PC-3 (cell line): Measurements from ENCODE around the gene SLC39A11. TPM values are rescaled to one million over a fixed set of nuclear protein-coding genes. Genes with fewer than 3 reads are reported as not detected.

Source experiments
- ATAC-seq: fragments of 200-7000 bp; cut with Tn5 transposase; 2 replicates; pipeline ENCODE4 v1.9.1; 2020; ENCODE audit warnings: mild to moderate bottlenecking, moderate library complexity
- BruUV-seq: library from RNA; stranded (reverse); fragments of 400-500 nt; replicated peaks from 2 replicates; lab custom pipeline; 2021; lab: Mats Ljungman, UMichigan
- CTCF ChIA-PET: fragments of 300-600 bp; sonication (Branson Sonifier 250); formaldehyde crosslinking; loops from one replicate; lab custom pipeline; 2022; ENCODE audit warnings: antibody characterized with exemption; lab: Charles Lee
- POLR2A ChIA-PET: fragments of 300-600 bp; sonication (Branson Sonifier 250); formaldehyde crosslinking; loops from one replicate; lab custom pipeline; 2022; ENCODE audit warnings: antibody characterized with exemption; ENCODE audit not compliant: unreplicated experiment; lab: Charles Lee
- DNase-seq: peaks from one replicate; pipeline ENCODE4 v3.0.0-alpha.2; 2015
- H2AFZ ChIP-seq: fragments of 300-600 bp; sonication (generic); 2 replicates; pipeline ENCODE4 v1.6.0; 2016; ENCODE audit warnings: antibody characterized with exemption, low read length
- H3F3A ChIP-seq: fragments of 300-600 bp; sonication (generic); one replicate; pipeline ENCODE4 v1.6.0; 2017; ENCODE audit warnings: antibody characterized with exemption, low read length, control low read depth, mild to moderate bottlenecking; ENCODE audit not compliant: unreplicated experiment
- H3K27ac ChIP-seq: fragments of 300-600 bp; sonication (generic); 2 replicates; pipeline ENCODE4 v1.5.1; 2016; ENCODE audit warnings: mild to moderate bottlenecking, low read length
- H3K27me3 ChIP-seq: fragments of 300-600 bp; sonication (generic); 2 replicates; pipeline ENCODE4 v1.6.1; 2016; ENCODE audit warnings: low read length, mixed read lengths
- H3K36me3 ChIP-seq: fragments of 300-600 bp; sonication (generic); 2 replicates; pipeline ENCODE4 v1.6.1; 2016; ENCODE audit warnings: low read depth, mixed run types, low read length, mixed read lengths
- H3K4me1 ChIP-seq: fragments of 300-600 bp; sonication (generic); 2 replicates; pipeline ENCODE4 v1.5.1; 2016; ENCODE audit warnings: low read length; ENCODE audit not compliant: insufficient read depth
- H3K4me2 ChIP-seq: fragments of 300-600 bp; sonication (generic); 2 replicates; pipeline ENCODE4 v1.6.0; 2016; ENCODE audit warnings: low read length
- H3K4me3 ChIP-seq: fragments of 300-600 bp; sonication (generic); 2 replicates; pipeline ENCODE4 v1.5.1; 2016; ENCODE audit warnings: mild to moderate bottlenecking, low read length, mixed read lengths
- H3K79me2 ChIP-seq: fragments of 300-600 bp; sonication (generic); 2 replicates; pipeline ENCODE4 v1.6.1; 2017; ENCODE audit warnings: low read length, mixed read lengths
- H3K9ac ChIP-seq: fragments of 300-600 bp; sonication (generic); 2 replicates; pipeline ENCODE4 v1.6.0; 2016; ENCODE audit warnings: mild to moderate bottlenecking, low read length
- H3K9me2 ChIP-seq: fragments of 300-600 bp; sonication (generic); replicated peaks from 2 replicates; pipeline ENCODE4 v1.6.1; 2016; ENCODE audit warnings: mixed run types, low read length, mixed read lengths
- H3K9me3 ChIP-seq: fragments of 300-600 bp; sonication (generic); 2 replicates; pipeline ENCODE4 v1.6.1; 2016; ENCODE audit warnings: low read length, mixed read lengths
- H4K20me1 ChIP-seq: fragments of 300-600 bp; sonication (generic); 2 replicates; pipeline ENCODE4 v1.6.1; 2016; ENCODE audit warnings: low read length, mixed read lengths
- CTCF ChIP-seq: fragments of 300-600 bp; sonication (generic); conservative IDR thresholded peaks from 2 replicates; pipeline ENCODE4 v1.5.1; 2017; ENCODE audit warnings: antibody characterized with exemption, low read depth, mild to moderate bottlenecking, low read length
- EZH2 ChIP-seq: fragments of 300-600 bp; sonication (generic); IDR thresholded peaks from one replicate; pipeline ENCODE4 v1.6.1; 2017; ENCODE audit warnings: antibody characterized with exemption, mild to moderate bottlenecking, low read length; ENCODE audit not compliant: unreplicated experiment
- EZH2phosphoT487 ChIP-seq: fragments of 300-600 bp; sonication (generic); IDR thresholded peaks from 2 replicates; pipeline ENCODE4 v1.6.1; 2018; ENCODE audit warnings: mild to moderate bottlenecking, antibody characterized with exemption, low read length, borderline replicate concordance
- intact Hi-C: fragments of 100-400 bp; cut with micrococcal nuclease; formaldehyde crosslinking; loops from 2 replicates; pipeline ENCODE4 v1.9.0; 2023
- total RNA-seq: library from RNA; depleted of rRNA; stranded (reverse); fragments of >200 nt; gene quantifications from 2 replicates; pipeline ENCODE4 v1.2.3, GENCODE V29; 2014

The SLC39A11 gene
- total RNA-seq, 1 experiment from 2014 or later = 37.7 TPM

GRCh38 chr17:72720494-72720825 lies 372.0 kb downstream of the SLC39A11 start:
- peaks cover 46% of the 10 kb centered on the region for H3K4me1 ChIP-seq
- DNase-seq (no peak), ATAC-seq (no peak)
- CTCF ChIA-PET = no interaction called here
- peaks cover 4% of the 10 kb centered on the region; the same call in 1 of the 2 replicates for H3K79me2 ChIP-seq
- no peak overlapping the region for H3K4me3 ChIP-seq
- H3K27me3 ChIP-seq = no peaks in the 10 kb centered on the region
- no peaks in the 10 kb centered on the region for H3K9me2 ChIP-seq
- H3K36me3 ChIP-seq = no peaks in the 10 kb centered on the region
- TF ChIP-seq CTCF (no peak), EZH2 (no peak), EZH2phosphoT487 (no peak)
- no peak overlapping the region for H3K9ac ChIP-seq
- no peak overlapping the region for H3K27ac ChIP-seq
- H2AFZ ChIP-seq = no peak overlapping the region
- no peak overlapping the region for H3K4me2 ChIP-seq
- POLR2A ChIA-PET = no interaction called here
- no peaks in the 10 kb centered on the region for H4K20me1 ChIP-seq
- BruUV-seq = no TSS peak
- no peaks in the 10 kb centered on the region for H3F3A ChIP-seq
- intact Hi-C loops = no loop called here
- H3K9me3 ChIP-seq = no peaks in the 10 kb centered on the region

GRCh38 chr17:72719578-72720493 lies 372.7 kb downstream of the SLC39A11 start:
- no peak for ATAC-seq

More at GRCh38 chr17:72719578-72720493, 372.7 kb downstream of the SLC39A11 start:
- DNase-seq = no peak
- ChIA-PET POLR2A (no interaction called here), CTCF (no interaction called here)
- H3K79me2 ChIP-seq = peaks cover 4% of the 10 kb centered on the region; the same call in 1 of the 2 replicates
- no peak overlapping the region for H3K4me3 ChIP-seq
- TF ChIP-seq EZH2phosphoT487 (no peak), CTCF (no peak), EZH2 (no peak)
- no peak overlapping the region for H3K9ac ChIP-seq
- H3K27me3 ChIP-seq = no peaks in the 10 kb centered on the region
- intact Hi-C loops = loop anchor here (10.0 kb wide), 1 partner anchor 295 kb away; no protein-coding TSS in a partner anchor
- no peaks in the 10 kb centered on the region for H3F3A ChIP-seq
- no peaks in the 10 kb centered on the region for H3K9me3 ChIP-seq
- H3K36me3 ChIP-seq = no peaks in the 10 kb centered on the region
- no peaks in the 10 kb centered on the region for H3K9me2 ChIP-seq
- peaks cover 47% of the 10 kb centered on the region for H3K4me1 ChIP-seq
- no peak overlapping the region for H2AFZ ChIP-seq
- no TSS peak for BruUV-seq
- H4K20me1 ChIP-seq = no peaks in the 10 kb centered on the region
- no peak overlapping the region for H3K27ac ChIP-seq
- no peak overlapping the region for H3K4me2 ChIP-seq
